Caco-2 (cell line): ENCODE measurements around the gene PTOV1. TPM values are rescaled to one million over a fixed set of nuclear protein-coding genes. Genes with fewer than 3 reads are reported as not detected.

Experiments
- BruUV-seq: library from RNA; stranded (reverse); fragments of 400-500 nt; replicated peaks from 2 replicates; lab custom pipeline; 2021; lab: Mats Ljungman, UMichigan
- CTCF ChIA-PET: fragments of 300-600 bp; sonication (Branson Sonifier 250); formaldehyde crosslinking; loops from one replicate; lab custom pipeline; 2022; ENCODE audit warnings: antibody characterized with exemption; lab: Charles Lee
- POLR2A ChIA-PET: fragments of 300-600 bp; sonication (Branson Sonifier 250); formaldehyde crosslinking; loops from one replicate; lab custom pipeline; 2022; ENCODE audit warnings: antibody characterized with exemption; lab: Charles Lee
- DNase-seq, 2 experiments: peaks; one replicate each; pipeline versions ENCODE4 v3.0.0 to v3.0.0-alpha.2; 2020 to 2022
- H3K27me3 ChIP-seq: replicated peaks from 2 replicates; pipeline ENCODE4 v1.6.0; 2011; ENCODE audit warnings: low read length; ENCODE audit not compliant: control insufficient read depth, insufficient read depth
- H3K36me3 ChIP-seq: 2 replicates; pipeline ENCODE4 v1.5.1; 2011; ENCODE audit warnings: low read length; ENCODE audit not compliant: control insufficient read depth, insufficient read depth
- H3K4me1 ChIP-seq: fragments of 250-450 bp; sonication (Bioruptor Pico); 2 replicates; pipeline ENCODE4 v1.5.1; 2020; ENCODE audit warnings: mild to moderate bottlenecking
- H3K4me3 ChIP-seq: 2 replicates; pipeline ENCODE4 v1.5.1; 2011; ENCODE audit warnings: low read depth, mild to moderate bottlenecking, control low read depth, low read length
- H3K9me3 ChIP-seq: fragments of 250-450 bp; sonication (Bioruptor Pico); 2 replicates; pipeline ENCODE4 v1.5.1; 2020; ENCODE audit warnings: mild to moderate bottlenecking, moderate library complexity
- H3K27ac Mint-ChIP-seq: one replicate; pipeline ENCODE4 v1.8.0; 2022; ENCODE audit warnings: mixed read lengths; ENCODE audit not compliant: unreplicated experiment
- H3K27me3 Mint-ChIP-seq: one replicate; pipeline ENCODE4 v1.8.0; 2022; ENCODE audit warnings: mixed read lengths; ENCODE audit not compliant: insufficient read depth, unreplicated experiment
- H3K36me3 Mint-ChIP-seq: one replicate; pipeline ENCODE4 v1.8.0; 2022; ENCODE audit warnings: mild to moderate bottlenecking, mixed read lengths; ENCODE audit not compliant: insufficient read depth, unreplicated experiment
- H3K4me1 Mint-ChIP-seq: one replicate; pipeline ENCODE4 v1.8.0; 2022; ENCODE audit warnings: low read depth, mixed read lengths; ENCODE audit not compliant: unreplicated experiment
- H3K4me3 Mint-ChIP-seq: one replicate; pipeline ENCODE4 v1.8.0; 2022; ENCODE audit warnings: mild to moderate bottlenecking, moderate library complexity, mixed read lengths; ENCODE audit not compliant: unreplicated experiment
- H3K9me3 Mint-ChIP-seq: one replicate; pipeline ENCODE4 v1.8.0; 2022; ENCODE audit warnings: mixed read lengths; ENCODE audit not compliant: unreplicated experiment
- CTCF ChIP-seq, 2 experiments: fragments of 200-600 bp in 1 of 2; IDR thresholded peaks; 1 replicate in 1 of 2; 2 replicates in 1 of 2; pipeline versions ENCODE4 v1.5.1 to v1.8.0; 2011 to 2022; ENCODE audit warnings: antibody characterized with exemption in 1 of 2, control low read depth in 1 of 2, inconsistent platforms in 1 of 2, low read depth in 1 of 2, low read length in 1 of 2, mild to moderate bottlenecking in 1 of 2, moderate library complexity in 1 of 2; ENCODE audit not compliant: insufficient read depth in 1 of 2, severe bottlenecking in 1 of 2, unreplicated experiment in 1 of 2
- intact Hi-C: fragments of 100-400 bp; cut with micrococcal nuclease; formaldehyde crosslinking; loops from one replicate; pipeline ENCODE4 v1.10.0; 2022; ENCODE audit not compliant: unreplicated experiment
- total RNA-seq: library from RNA; stranded (reverse); gene quantifications from 2 replicates; pipeline ENCODE4 v1.2.3, GENCODE V29; 2022

The PTOV1 gene
- total RNA-seq, 1 experiment from 2014 or later, result 209 TPM

GRCh38 chr19:49861541-49862378 lies 10.8 kb downstream of the PTOV1 start:
- H3K4me3 ChIP-seq, result no peak overlapping the region
- Mint-ChIP-seq H3K9me3 (no peaks in the 10 kb centered on the region), H3K36me3 (peaks cover 96% of the 10 kb centered on the region), H3K27ac (peak overlapping the region; percentile 76), H3K27me3 (no peaks in the 10 kb centered on the region), H3K4me1 (peaks cover 18% of the 10 kb centered on the region), H3K4me3 (no peak overlapping the region)
- no peak for TF ChIP-seq CTCF (IDR thresholded peaks at IDR 0.05; ENCODE audit: insufficient read depth in 1 of 2, low read depth in 1 of 2, low read length in 1 of 2, severe bottlenecking in 1 of 2, unreplicated experiment in 1 of 2)
- CTCF ChIA-PET, result no interaction called here
- peaks cover 18% of the 10 kb centered on the region for H3K36me3 ChIP-seq
- BruUV-seq, result no TSS peak
- no peak for DNase-seq
- intact Hi-C loops, result no loop called here
- H3K9me3 ChIP-seq, result no peaks in the 10 kb centered on the region
- POLR2A ChIA-PET, result no interaction called here
- H3K27me3 ChIP-seq, result no peaks in the 10 kb centered on the region
- peaks cover 10% of the 10 kb centered on the region for H3K4me1 ChIP-seq

- H3K9me3 ChIP-seq, result no peaks in the 10 kb centered on the region
- ChIA-PET POLR2A (no interaction called here), CTCF (interaction anchor here (1.3 kb wide), 1 partner anchor 12 kb away, joined by 4 read pairs; the partner anchor contains the start of gene PTOV1)
- peaks cover 13% of the 10 kb centered on the region for H3K36me3 ChIP-seq
- no peaks in the 10 kb centered on the region for H3K27me3 ChIP-seq
- H3K4me1 ChIP-seq, result peaks cover 10% of the 10 kb centered on the region
- no TSS peak for BruUV-seq
- intact Hi-C loops, result no loop called here
- Mint-ChIP-seq H3K4me3 (no peak overlapping the region), H3K4me1 (peaks cover 21% of the 10 kb centered on the region), H3K9me3 (no peaks in the 10 kb centered on the region), H3K36me3 (peaks cover 96% of the 10 kb centered on the region), H3K27me3 (no peaks in the 10 kb centered on the region), H3K27ac (no peak overlapping the region)
- DNase-seq, result peak in 1 of 2 experiments; percentile 70
- no peak overlapping the region for H3K4me3 ChIP-seq
- TF ChIP-seq CTCF (IDR thresholded peaks at IDR 0.05; ENCODE audit: insufficient read depth in 1 of 2, low read depth in 1 of 2, low read length in 1 of 2, severe bottlenecking in 1 of 2, unreplicated experiment in 1 of 2), result peak; percentile 26 to 39
These were observed 11.7 kb downstream of the PTOV1 start for GRCh38 chr19:49862391-49863253.

GRCh38 chr19:49863254-49863934 lies 12.4 kb downstream of the PTOV1 start:
- CTCF ChIA-PET, result interaction anchor here (1.3 kb wide), 1 partner anchor 13 kb away, joined by 4 read pairs; the partner anchor contains the start of gene PTOV1
- Histone ChIP-seq H3K4me3 (no peak overlapping the region), H3K9me3 (no peaks in the 10 kb centered on the region), H3K27me3 (no peaks in the 10 kb centered on the region), H3K36me3 (peaks cover 13% of the 10 kb centered on the region), H3K4me1 (peaks cover 15% of the 10 kb centered on the region)
- POLR2A ChIA-PET, result no interaction called here
- H3K9me3 Mint-ChIP-seq, result no peaks in the 10 kb centered on the region
- H3K27me3 Mint-ChIP-seq, result no peaks in the 10 kb centered on the region
- no peak for TF ChIP-seq CTCF (IDR thresholded peaks at IDR 0.05; ENCODE audit: insufficient read depth in 1 of 2, low read depth in 1 of 2, low read length in 1 of 2, severe bottlenecking in 1 of 2, unreplicated experiment in 1 of 2)
- no peak overlapping the region for H3K4me3 Mint-ChIP-seq
- no TSS peak for BruUV-seq
- H3K4me1 Mint-ChIP-seq, result peaks cover 21% of the 10 kb centered on the region
- intact Hi-C loops, result no loop called here
- no peak for DNase-seq
- peaks cover 92% of the 10 kb centered on the region for H3K36me3 Mint-ChIP-seq
- H3K27ac Mint-ChIP-seq, result no peak overlapping the region
